HCEC 1CT (cell line): Measurements from ENCODE around the gene COLEC12.

Source experiments
- DNase-seq: peaks from one replicate; pipeline ENCODE4 v3.0.0-alpha.2; 2017

Gene COLEC12

DNA sequence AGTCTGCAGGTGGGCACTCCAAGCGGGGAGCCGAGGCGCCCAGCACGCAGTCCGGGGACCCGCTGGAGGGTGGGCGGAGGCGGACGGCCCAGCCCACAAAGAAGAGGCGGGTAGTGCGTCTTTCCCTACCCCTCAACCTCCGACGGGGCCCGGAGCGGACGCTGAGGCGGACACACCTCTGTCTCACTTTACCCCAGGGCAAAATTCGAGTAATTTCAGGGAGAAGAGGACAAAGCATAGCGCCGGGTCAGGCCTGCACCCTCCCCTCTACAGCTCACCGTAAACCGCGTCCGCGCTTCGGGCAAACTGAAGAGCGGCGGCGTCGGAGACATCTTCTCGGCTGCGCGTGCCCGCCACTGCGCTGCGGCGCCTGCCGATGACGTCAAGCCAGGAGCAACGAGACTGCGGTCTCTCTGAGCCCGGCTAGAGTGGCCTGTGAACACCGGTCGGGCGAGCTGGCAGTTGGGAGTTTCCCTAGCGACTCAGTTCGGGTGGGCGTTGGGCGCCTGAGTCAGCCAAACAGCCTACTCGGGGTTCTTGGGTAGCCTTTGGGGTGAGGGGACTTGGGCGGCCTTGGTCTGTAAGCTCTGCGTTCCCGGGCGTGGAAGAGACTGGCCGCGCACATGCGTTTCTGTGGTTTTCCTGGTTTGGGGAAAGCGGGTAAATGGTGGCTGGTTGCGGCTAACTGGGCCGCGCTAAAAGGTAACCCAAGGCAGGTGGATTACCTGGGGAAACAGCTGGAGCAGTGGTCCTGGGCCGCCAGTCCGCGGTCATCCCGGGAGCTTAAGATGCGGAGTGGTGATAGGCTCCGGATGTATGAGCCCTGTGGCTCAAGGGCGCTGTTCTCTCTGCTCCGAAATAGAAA lies 232.6 kb downstream of the COLEC12 start, which contains the start of gene THOC1:
Gene THOC1 (minus strand): TSS at position 360 of the 865 bp plus-strand sequence. CDS start 28 bp downstream, at position 332.
- peak; percentile 93 for DNase-seq

DNA sequence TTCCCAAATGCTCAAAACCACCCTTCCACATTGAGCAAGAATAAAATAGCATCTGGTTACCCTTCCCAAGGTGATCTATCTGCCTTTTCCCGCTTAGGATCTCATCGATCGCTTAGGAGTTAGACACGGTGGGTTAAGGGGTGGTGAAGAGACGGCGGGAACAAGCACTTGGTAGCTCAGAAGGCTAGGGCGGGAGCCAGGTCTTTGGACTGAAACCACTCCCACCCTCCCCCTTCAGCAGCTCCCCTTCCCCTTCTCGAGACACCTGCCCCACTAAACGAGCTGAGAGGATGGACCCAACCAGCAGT lies 233.2 kb downstream of the COLEC12 start:
- DNase-seq, result peak; percentile 3
